ENCODE measurements around the gene XXYLT1.

GRCh38 chr3:195186041-195186709 lies 84.8 kb downstream of the XXYLT1 start:
- TF ChIP-seq RFX5 (IDR thresholded peaks at IDR 0.05; ENCODE audit: low read depth, low read length), result no peak
- no peak for TF ChIP-seq CTCF (conservative IDR thresholded peaks at IDR 0.05; ENCODE audit: low read depth, low read length)
- TF ChIP-seq USF2 (IDR thresholded peaks at IDR 0.05; ENCODE audit: low read depth, low read length), result no peak
- no peak for TF ChIP-seq ELK1 (IDR thresholded peaks at IDR 0.05; ENCODE audit: borderline replicate concordance, low read depth, low read length)
- no peak for TF ChIP-seq RCOR1 (IDR thresholded peaks at IDR 0.05; ENCODE audit: insufficient replicate concordance, low read length)
- TF ChIP-seq POLR2A (IDR thresholded peaks at IDR 0.05; ENCODE audit: low read depth, low read length), result no peak
- no peak for TF ChIP-seq MXI1 (IDR thresholded peaks at IDR 0.05; ENCODE audit: borderline replicate concordance, low read depth, low read length)
- no peak for TF ChIP-seq CHD1 (IDR thresholded peaks at IDR 0.05; ENCODE audit: low read depth, low read length)
- TF ChIP-seq RAD21 (IDR thresholded peaks at IDR 0.05; ENCODE audit: low read length), result no peak
- TF ChIP-seq CEBPB (IDR thresholded peaks at IDR 0.05; ENCODE audit: low read depth, low read length), result no peak
- TF ChIP-seq MAZ (IDR thresholded peaks at IDR 0.05; ENCODE audit: borderline replicate concordance, low read depth, low read length), result no peak
- no peak for TF ChIP-seq MAFK (IDR thresholded peaks at IDR 0.05; ENCODE audit: low read depth, low read length)
- TF ChIP-seq NFE2L2 (IDR thresholded peaks at IDR 0.05; ENCODE audit: low read depth, low read length), result no peak

All from IMR-90 (cell line).